ENCODE results near the gene PDLIM1.

GRCh38 chr10:95264227-95265051, 26.4 kb downstream of the PDLIM1 start:
- no peak for TF ChIP-seq CTCF (IDR thresholded peaks at IDR 0.05; ENCODE audit: low read length)
- TF ChIP-seq EZH2 (optimal IDR thresholded peaks at IDR 0.05; ENCODE audit: low read depth, low read length), result no peak
- TF ChIP-seq EZH2phosphoT487 (IDR thresholded peaks at IDR 0.05; ENCODE audit: low read length), result no peak
